Cerebellar cortex (tissue), 1 donor: ENCODE results near the gene IL3.
A peak's percentile ranks its signal among the peaks of the same experiment; 100 is the strongest.

Source experiments
- DNase-seq: peaks from one replicate; pipeline ENCODE4 v3.0.0-alpha.2; 2015; ENCODE audit warnings: low spot score

The IL3 gene

DNA sequence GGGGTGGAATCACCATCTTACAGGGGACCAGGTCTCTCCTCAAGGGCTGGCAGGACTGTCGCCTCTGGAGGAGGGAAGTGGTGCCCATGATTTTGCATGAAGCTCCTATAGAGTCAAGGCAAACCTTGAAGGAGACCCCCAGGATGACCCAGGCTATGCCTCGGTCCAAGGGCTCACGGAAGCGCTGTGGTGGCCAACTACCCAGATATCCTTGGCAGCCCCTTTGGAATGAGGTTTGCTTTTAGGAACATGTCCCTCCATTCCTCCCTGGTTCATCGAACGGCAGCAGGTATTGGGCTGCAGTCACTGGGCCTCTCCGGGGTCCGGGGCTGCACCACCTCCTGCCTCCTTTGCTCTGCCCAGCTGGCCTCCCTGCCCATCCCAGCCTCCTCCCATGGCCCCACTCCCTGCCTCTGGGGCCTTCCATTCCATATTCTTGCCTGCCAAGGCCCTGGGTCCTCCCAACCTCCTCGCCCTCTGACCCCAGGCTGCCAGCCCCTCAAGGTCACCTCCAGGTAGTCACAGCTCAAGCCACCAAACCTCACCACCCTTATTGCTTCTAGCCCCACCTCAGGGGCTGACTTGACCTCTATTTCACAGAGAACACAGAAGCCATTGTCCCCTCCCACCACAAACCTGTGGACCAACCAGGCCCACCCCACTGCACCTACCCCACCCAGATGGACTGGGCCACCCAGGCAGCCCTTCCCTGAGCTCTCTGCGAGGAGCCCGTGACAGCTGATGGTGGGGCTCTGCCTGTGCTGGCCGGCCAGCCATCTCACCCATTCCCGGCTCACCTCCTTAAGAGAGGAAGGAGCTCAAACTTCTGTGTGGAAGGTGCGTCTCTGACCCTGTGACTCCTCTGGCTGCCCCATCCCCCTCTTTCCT is 3.6 kb upstream of the IL3 start:
- DNase-seq = no peak

- DNase-seq = no peak
These were observed 2.8 kb upstream of the IL3 start for GRCh38 chr5:132057498-132058255.

DNA sequence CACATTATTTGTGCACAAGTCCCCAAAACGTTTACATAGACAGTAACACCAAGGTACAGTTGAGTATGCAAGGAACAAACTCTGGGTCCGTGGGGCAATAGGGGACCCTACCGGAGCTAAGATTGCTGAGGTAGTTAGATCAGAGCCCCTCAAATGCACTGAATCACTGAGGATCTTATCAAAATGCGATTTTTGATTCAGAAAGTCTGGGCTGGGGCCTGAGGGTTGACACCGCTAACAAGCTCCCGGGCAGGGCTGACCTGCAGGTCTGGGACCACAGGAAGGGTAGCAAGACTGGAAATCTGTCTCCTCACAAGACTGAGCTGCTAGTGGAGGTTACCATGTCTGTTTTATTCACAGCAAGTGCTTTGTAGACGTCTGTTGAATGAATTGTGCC is 1.8 kb upstream of the IL3 start:
- no peak for DNase-seq

- DNase-seq = peak; percentile 83
These were observed 1.3 kb upstream of the IL3 start for GRCh38 chr5:132059043-132059695.

- DNase-seq = no peak
These were observed 557 bp upstream of the IL3 start for GRCh38 chr5:132059696-132060500.

DNA sequence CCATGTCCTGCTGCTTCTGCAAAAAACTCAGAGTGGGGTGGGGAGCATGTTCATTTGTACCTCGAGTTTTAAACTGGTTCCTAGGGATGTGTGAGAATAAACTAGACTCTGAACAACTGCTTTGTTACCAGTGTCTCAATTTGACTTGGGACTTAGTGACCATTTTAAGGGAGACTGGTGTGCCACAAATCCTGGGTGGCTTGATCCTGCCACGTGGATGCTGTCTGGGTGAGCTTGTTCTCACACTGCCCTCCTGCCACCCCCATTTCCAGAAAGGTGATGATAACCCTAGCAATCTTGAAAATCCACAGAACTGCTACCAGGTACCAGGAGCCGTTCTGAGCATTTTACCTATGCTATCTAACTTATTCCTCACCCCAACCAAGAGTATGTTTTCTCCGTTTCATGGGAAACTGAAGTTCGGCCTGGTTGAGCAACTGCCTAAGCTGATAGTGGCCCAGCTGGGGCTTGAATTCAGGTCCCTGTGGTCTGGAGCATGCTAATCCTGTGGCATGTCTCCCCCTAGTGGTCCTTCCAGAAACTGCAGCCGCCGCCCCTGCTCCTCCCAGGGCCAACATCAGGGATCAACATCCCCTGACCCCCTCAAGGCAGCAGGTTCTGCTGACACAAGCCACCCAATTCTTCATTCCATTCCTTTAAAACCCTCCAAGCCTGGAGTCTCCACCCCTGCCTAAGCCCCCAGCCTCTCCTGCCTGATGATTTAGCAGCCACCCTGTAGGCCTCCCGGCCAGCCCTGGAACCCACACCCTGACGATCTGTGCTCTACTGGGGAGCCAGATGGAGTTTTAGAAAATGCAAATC is 2.8 kb downstream of the IL3 start:
- peak; percentile 54 for DNase-seq

GRCh38 chr5:132064140-132064539 is 3.7 kb downstream of the IL3 start:
- no peak for DNase-seq

GRCh38 chr5:132064738-132065331 is 4.4 kb downstream of the IL3 start:
- peak; percentile 75 for DNase-seq

- DNase-seq = peak; percentile 88
These were observed 5.0 kb downstream of the IL3 start for GRCh38 chr5:132065351-132065937.

DNA sequence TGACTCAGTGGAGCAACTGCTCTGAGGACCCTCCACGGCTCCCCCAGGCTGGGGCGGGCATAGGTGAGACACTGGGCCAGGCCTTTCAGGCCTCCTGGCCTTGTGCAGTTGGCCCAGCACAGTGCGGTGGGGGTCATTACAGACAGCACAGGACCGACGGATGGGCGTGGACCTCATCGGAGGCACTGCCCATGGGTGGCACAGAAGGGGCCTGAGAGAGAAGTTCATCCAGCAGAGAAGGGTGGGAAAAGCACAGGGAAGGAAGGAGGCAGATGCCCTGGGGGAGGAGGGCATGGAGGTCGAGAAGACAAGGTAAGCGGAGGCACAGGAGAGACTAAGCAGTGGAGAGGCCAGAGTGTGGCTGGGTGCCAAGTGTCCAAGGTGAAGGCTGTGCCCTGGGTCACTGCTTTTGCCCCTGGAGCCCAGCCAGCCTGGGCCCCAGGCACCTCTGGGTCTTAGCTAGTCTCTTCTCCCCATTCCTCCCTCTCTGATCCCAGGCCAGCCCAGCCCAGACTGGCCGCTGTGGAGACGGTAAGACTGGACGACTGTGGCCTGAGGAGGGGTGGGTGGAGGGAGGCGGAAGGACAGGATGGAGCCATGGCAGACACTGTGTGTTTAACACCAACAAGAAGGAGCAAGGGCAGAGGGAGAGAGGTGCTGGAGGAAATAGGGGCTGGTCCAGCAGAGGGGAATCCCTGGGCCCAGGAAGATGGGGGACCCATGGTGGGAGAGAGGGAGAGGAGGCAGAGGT is 5.7 kb downstream of the IL3 start:
- DNase-seq = no peak

DNA sequence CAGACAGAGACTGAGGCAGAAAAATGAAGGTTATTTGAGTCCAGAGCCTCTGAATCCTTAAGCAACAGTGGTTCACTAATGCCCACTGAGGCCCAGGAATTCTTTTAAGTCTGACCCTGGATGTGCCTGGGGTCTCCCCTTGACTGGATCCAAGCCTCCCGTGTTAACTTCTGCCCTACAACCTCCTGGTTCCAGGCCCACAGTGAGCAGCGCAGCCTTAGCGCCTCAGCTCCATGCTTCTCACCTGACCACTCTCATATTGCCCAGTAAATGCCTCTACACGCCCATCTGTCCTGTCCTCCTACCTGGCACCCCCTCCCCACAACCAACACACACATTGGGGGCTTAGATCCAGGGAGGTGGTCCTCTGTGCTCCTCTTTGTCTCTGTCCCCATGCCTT is 6.4 kb downstream of the IL3 start:
- no peak for DNase-seq

GRCh38 chr5:132067451-132067850 is 7.0 kb downstream of the IL3 start:
- no peak for DNase-seq

GRCh38 chr5:132067941-132068808 is 7.7 kb downstream of the IL3 start:
- DNase-seq = no peak

- DNase-seq = no peak
These were observed 9.1 kb downstream of the IL3 start for GRCh38 chr5:132069561-132069960.

DNA sequence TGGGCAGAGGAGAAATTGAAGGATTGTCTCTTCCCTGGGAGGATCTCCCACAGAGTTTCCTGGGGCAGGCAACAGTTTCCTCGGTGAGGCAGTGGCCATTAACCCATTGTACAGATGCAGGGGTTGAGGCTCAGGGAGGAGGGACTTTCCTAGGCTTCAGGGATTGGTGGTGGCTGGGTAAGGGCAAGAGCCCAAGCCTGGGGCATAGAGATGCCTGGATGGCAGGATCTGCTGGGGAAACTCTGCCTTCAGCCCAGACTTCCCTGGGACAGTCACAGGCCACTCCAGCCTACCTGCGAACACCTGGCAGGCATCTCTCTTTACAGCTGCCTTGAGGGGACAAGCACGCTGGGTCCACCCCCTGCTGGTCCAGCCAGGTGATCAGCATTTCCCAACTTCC is 9.5 kb downstream of the IL3 start:
- no peak for DNase-seq

- peak; percentile 19 for DNase-seq
These were observed 10.2 kb downstream of the IL3 start for GRCh38 chr5:132070460-132071337.

- DNase-seq = no peak
These were observed 10.9 kb downstream of the IL3 start for GRCh38 chr5:132071338-132071707.

GRCh38 chr5:132072070-132072469 is 11.6 kb downstream of the IL3 start:
- no peak for DNase-seq
